ENCODE data around the gene DCTN5. TPM values are rescaled to one million over a fixed set of nuclear protein-coding genes. Genes with fewer than 3 reads are reported as not detected.
A peak's percentile ranks its signal among the peaks of the same experiment; 100 is the strongest.

Gene DCTN5
- total and polyA plus RNA-seq, 2 of the 13 experiments (the other 11 are each of a cell fraction or from before 2014, with no cell fraction given) = 105 to 207 TPM

- TF ChIP-seq DMAP1 (CRISPR knock-in tag; IDR thresholded peaks at IDR 0.05) = peak; percentile 99
- peak; percentile 71; the same call in 1 of the 2 replicates for TF ChIP-seq ZNF614 (CRISPR knock-in tag; IDR thresholded peaks at IDR 0.05; ENCODE audit: borderline replicate concordance)
- TF ChIP-seq THYN1 (CRISPR knock-in tag; IDR thresholded peaks at IDR 0.05; ENCODE audit: borderline replicate concordance, low read depth) = no peak; the same call in 1 of the 2 replicates
- peak; percentile 86; the same call in 1 of the 2 replicates for TF ChIP-seq BATF2 (CRISPR knock-in tag; IDR thresholded peaks at IDR 0.05)
- TF ChIP-seq ZNF260 (CRISPR knock-in tag; IDR thresholded peaks at IDR 0.05; ENCODE audit: borderline replicate concordance, low read depth) = peak; percentile 78; the same call in 1 of the 2 replicates
- TF ChIP-seq CERS6 (CRISPR knock-in tag; IDR thresholded peaks at IDR 0.05) = peak; percentile 64; the same call in 1 of the 2 replicates
- TF ChIP-seq KDM5A (IDR thresholded peaks at IDR 0.05; ENCODE audit: borderline replicate concordance, low read length) = peak; percentile 92
- TF ChIP-seq KLF9 (CRISPR knock-in tag; IDR thresholded peaks at IDR 0.05; ENCODE audit: low read depth) = no peak; the same call in 1 of the 2 replicates
- peak; percentile 94 for TF ChIP-seq ZNF407 (CRISPR knock-in tag; IDR thresholded peaks at IDR 0.05; ENCODE audit: not compliant biosample characterization)
- TF ChIP-seq ZBTB2 (CRISPR knock-in tag; IDR thresholded peaks at IDR 0.05; ENCODE audit: low read depth) = no peak; the same call in 1 of the 2 replicates
- TF ChIP-seq NFE2L1 (CRISPR knock-in tag; IDR thresholded peaks at IDR 0.05; ENCODE audit: borderline replicate concordance) = peak; percentile 73; the same call in 1 of the 2 replicates
- peak; percentile 98 for TF ChIP-seq ZBTB46 (CRISPR knock-in tag; IDR thresholded peaks at IDR 0.05; ENCODE audit: borderline replicate concordance)
- peak; percentile 92 for TF ChIP-seq ZSCAN21 (CRISPR knock-in tag; IDR thresholded peaks at IDR 0.05; ENCODE audit: borderline replicate concordance)
- TF ChIP-seq EED (CRISPR knock-in tag; IDR thresholded peaks at IDR 0.05) = peak; percentile 80
Observed at GRCh38 chr16:23640931-23641765, at the start of gene DCTN5, which contains the start of gene PALB2 (continued).
